SK-N-SH treated with all-trans-retinoic acid at 6 μM for 48 hours (cell line): ENCODE data around the gene BIRC5.

Source experiments
- ATAC-seq: fragments of 200-7000 bp; cut with Tn5 transposase; 3 replicates; pipeline ENCODE4 v1.9.1; 2020; ENCODE audit warnings: mild to moderate bottlenecking, moderate library complexity
- ARNTL ChIP-seq: fragments of 450-650 bp; formaldehyde crosslinking; IDR thresholded peaks from 2 replicates; pipeline ENCODE4 v1.5.0; 2020; ENCODE audit warnings: low read depth, mild to moderate bottlenecking, moderate library complexity, borderline replicate concordance
- CREB5 ChIP-seq: fragments of 250-450 bp; sonication (Bioruptor Pico); IDR thresholded peaks from 2 replicates; pipeline ENCODE4 v1.5.1; 2020; ENCODE audit warnings: low read depth, mild to moderate bottlenecking, moderate library complexity
- CSDC2 ChIP-seq: fragments of 250-450 bp; sonication (Bioruptor Pico); IDR thresholded peaks from 2 replicates; pipeline ENCODE4 v1.5.0; 2020; ENCODE audit warnings: mild to moderate bottlenecking, moderate library complexity
- CSRNP3 ChIP-seq: fragments of 250-450 bp; sonication (Bioruptor Pico); IDR thresholded peaks from 2 replicates; pipeline ENCODE4 v1.5.1; 2021; ENCODE audit warnings: mild to moderate bottlenecking, moderate library complexity
- ESRRG ChIP-seq: fragments of 250-450 bp; sonication (Bioruptor Pico); IDR thresholded peaks from 2 replicates; pipeline ENCODE4 v1.6.1; 2021; ENCODE audit warnings: mild to moderate bottlenecking
- GLIS3 ChIP-seq: fragments of 250-450 bp; sonication (Bioruptor Pico); IDR thresholded peaks from 2 replicates; pipeline ENCODE4 v1.5.0; 2020; ENCODE audit warnings: mild to moderate bottlenecking, moderate library complexity
- ISL1 ChIP-seq: fragments of 250-450 bp; sonication (Bioruptor Pico); IDR thresholded peaks from 2 replicates; pipeline ENCODE4 v2.1.2; 2022; ENCODE audit warnings: mild to moderate bottlenecking, moderate library complexity
- OSR1 ChIP-seq: fragments of 250-450 bp; sonication (Bioruptor Pico); IDR thresholded peaks from 2 replicates; pipeline ENCODE4 v1.8.0; 2022; ENCODE audit warnings: moderate library complexity, mild to moderate bottlenecking, inconsistent platforms
- PATZ1 ChIP-seq: fragments of 250-450 bp; sonication (Bioruptor Pico); IDR thresholded peaks from 2 replicates; pipeline ENCODE4 v1.8.0; 2020; ENCODE audit warnings: mild to moderate bottlenecking, moderate library complexity, borderline replicate concordance
- POU6F1 ChIP-seq: fragments of 250-450 bp; sonication (Bioruptor Pico); IDR thresholded peaks from 2 replicates; pipeline ENCODE4 v1.8.0; 2021; ENCODE audit warnings: low read depth, mild to moderate bottlenecking, moderate library complexity, borderline replicate concordance
- PPARA ChIP-seq: fragments of 250-450 bp; sonication (Bioruptor Pico); IDR thresholded peaks from 2 replicates; pipeline ENCODE4 v1.5.0; 2020; ENCODE audit warnings: mild to moderate bottlenecking, borderline replicate concordance
- RARB ChIP-seq: fragments of 250-450 bp; sonication (Bioruptor Pico); IDR thresholded peaks from 2 replicates; pipeline ENCODE4 v1.8.0; 2021; ENCODE audit warnings: mild to moderate bottlenecking, moderate library complexity
- TCF4 ChIP-seq: fragments of 250-450 bp; sonication (Bioruptor Pico); IDR thresholded peaks from 2 replicates; pipeline ENCODE4 v1.8.0; 2021; ENCODE audit warnings: mild to moderate bottlenecking, moderate library complexity, borderline replicate concordance
- TOX ChIP-seq: fragments of 250-450 bp; sonication (Bioruptor Pico); IDR thresholded peaks from 2 replicates; pipeline ENCODE4 v1.8.0; 2021; ENCODE audit warnings: mild to moderate bottlenecking, moderate library complexity, borderline replicate concordance
- TSHZ2 ChIP-seq: fragments of 250-450 bp; sonication (Bioruptor Pico); IDR thresholded peaks from 2 replicates; pipeline ENCODE4 v1.5.0; 2020; ENCODE audit warnings: mild to moderate bottlenecking, moderate library complexity
- ZC3H10 ChIP-seq: fragments of 250-450 bp; sonication (Bioruptor Pico); IDR thresholded peaks from 2 replicates; pipeline ENCODE4 v1.5.1; 2021; ENCODE audit warnings: mild to moderate bottlenecking, moderate library complexity
- ZFP3 ChIP-seq: fragments of 250-450 bp; sonication (Bioruptor Pico); IDR thresholded peaks from 2 replicates; pipeline ENCODE4 v1.5.0; 2020; ENCODE audit warnings: mild to moderate bottlenecking, moderate library complexity
- ZFP30 ChIP-seq: fragments of 450-650 bp; formaldehyde crosslinking; IDR thresholded peaks from 2 replicates; pipeline ENCODE4 v1.5.0; 2022; ENCODE audit warnings: mild to moderate bottlenecking, moderate library complexity
- ZNF70 ChIP-seq: fragments of 450-650 bp; formaldehyde crosslinking; IDR thresholded peaks from 2 replicates; pipeline ENCODE4 v1.5.0; 2020; ENCODE audit warnings: mild to moderate bottlenecking, moderate library complexity
- ZNF8 ChIP-seq: fragments of 450-650 bp; formaldehyde crosslinking; IDR thresholded peaks from 2 replicates; pipeline ENCODE4 v1.5.0; 2020; ENCODE audit warnings: mild to moderate bottlenecking, moderate library complexity

Gene BIRC5

GRCh38 chr17:78214706-78215061, 631 bp downstream of the BIRC5 start (continued):
- TF ChIP-seq TSHZ2 (CRISPR knock-in tag) = no peak
- no peak for TF ChIP-seq CREB5
- TF ChIP-seq ZFP30 = no peak

GRCh38 chr17:78219396-78220150, 5.5 kb downstream of the BIRC5 start:
- no peak for ATAC-seq
- no peak for TF ChIP-seq CSDC2 (CRISPR knock-in tag)
- TF ChIP-seq TCF4 (CRISPR knock-in tag) = no peak
- no peak for TF ChIP-seq OSR1 (CRISPR knock-in tag)
- TF ChIP-seq ARNTL (CRISPR knock-in tag) = no peak
- TF ChIP-seq CSRNP3 = no peak
- no peak for TF ChIP-seq POU6F1
- TF ChIP-seq RARB = no peak
- TF ChIP-seq ZFP3 (CRISPR knock-in tag) = no peak
- TF ChIP-seq ISL1 = no peak
- TF ChIP-seq PATZ1 (CRISPR knock-in tag) = no peak
- TF ChIP-seq ZC3H10 = no peak
- TF ChIP-seq TOX (CRISPR knock-in tag) = no peak
- TF ChIP-seq ZNF8 (CRISPR knock-in tag) = no peak

GRCh38 chr17:78223061-78223460, 9.0 kb downstream of the BIRC5 start:
- no peak for ATAC-seq
- TF ChIP-seq ISL1 (no peak), ZFP30 (no peak), PATZ1 (CRISPR knock-in tag) (no peak), ARNTL (CRISPR knock-in tag) (no peak), ZNF70 (CRISPR knock-in tag) (no peak), ZNF8 (CRISPR knock-in tag) (no peak), TOX (CRISPR knock-in tag) (no peak), ESRRG (CRISPR knock-in tag) (no peak), PPARA (CRISPR knock-in tag) (no peak), TSHZ2 (CRISPR knock-in tag) (no peak), GLIS3 (CRISPR knock-in tag) (no peak)
